Body of pancreas (tissue), 4 donors: Measurements from ENCODE around the gene PLOD2. TPM values are rescaled to one million over a fixed set of nuclear protein-coding genes. Genes with fewer than 3 reads are reported as not detected.

Experiments
- ATAC-seq: fragments of 150-250 bp; one replicate; pipeline ENCODE4 v1.9.1; 2016
- DNase-seq, 4 donors: peaks; one replicate each; pipeline ENCODE4 v3.0.0-alpha.2; 2019
- H3K27ac ChIP-seq, 4 donors: fragments of 200-600 bp; sonication (generic); 1 replicate in 3 of 4; 2 replicates in 1 of 4; pipeline versions ENCODE4 v1.5.1 to v1.6.1; 2016 to 2019; ENCODE audit warnings: mild to moderate bottlenecking in 1 of 4, mixed read lengths in 1 of 4, moderate library complexity in 1 of 4
- H3K27me3 ChIP-seq, 2 donors: fragments of 200-600 bp; sonication (generic); one replicate each; pipeline ENCODE4 v1.6.0; 2016; ENCODE audit warnings: mild to moderate bottlenecking in 1 of 2
- H3K36me3 ChIP-seq, 2 donors: fragments of 200-600 bp; sonication (generic); replicated peaks in 1 of 2; 2 replicates each; pipeline ENCODE4 v1.5.1; 2016; ENCODE audit warnings: low read depth in 2 of 2; ENCODE audit not compliant: insufficient read depth in 1 of 2
- H3K4me1 ChIP-seq: fragments of 200-600 bp; sonication (generic); one replicate; pipeline ENCODE4 v1.6.0; 2016
- H3K4me3 ChIP-seq, 2 donors: fragments of 200-600 bp; sonication (generic); 1 replicate in 1 of 2; 2 replicates in 1 of 2; pipeline ENCODE4 v1.5.1; 2016 to 2019
- H3K9me3 ChIP-seq, 3 donors: fragments of 200-600 bp; sonication (generic); 1 replicate in 2 of 3; 2 replicates in 1 of 3; pipeline ENCODE4 v1.5.1; 2016
- CTCF ChIP-seq, 7 experiments: fragments of 450-650 bp in 4 of 7; fragments of 200-600 bp in 3 of 7; sonication (generic) in 3 of 7; IDR thresholded peaks; one replicate each; pipeline ENCODE4 v1.5.1; 2016 to 2019; ENCODE audit warnings: antibody characterized with exemption in 7 of 7
- POLR2A ChIP-seq, 3 donors: fragments of 450-650 bp; IDR thresholded peaks; one replicate each; pipeline ENCODE4 v1.6.1; 2016; ENCODE audit warnings: antibody characterized with exemption in 3 of 3, mild to moderate bottlenecking in 2 of 3
- WGBS, 2 donors: methylation state at CpG; one replicate each; pipeline ENCODE4 v1.1.5; 2017; 5-methylcytosine and 5-hydroxymethylcytosine counted together
- intact Hi-C: fragments of 100-400 bp; cut with DNase I; formaldehyde crosslinking; loops from one replicate; pipeline ENCODE4 v1.15.1; 2023
- total RNA-seq, 2 donors: library from RNA; depleted of rRNA; stranded (reverse); fragments of >200 nt; gene quantifications; one replicate each; pipeline ENCODE4 v1.1.0, GENCODE V29; 2016

Gene PLOD2
- total RNA-seq, 2 donors from 2014 or later, result 16.8 to 24.4 TPM

DNA sequence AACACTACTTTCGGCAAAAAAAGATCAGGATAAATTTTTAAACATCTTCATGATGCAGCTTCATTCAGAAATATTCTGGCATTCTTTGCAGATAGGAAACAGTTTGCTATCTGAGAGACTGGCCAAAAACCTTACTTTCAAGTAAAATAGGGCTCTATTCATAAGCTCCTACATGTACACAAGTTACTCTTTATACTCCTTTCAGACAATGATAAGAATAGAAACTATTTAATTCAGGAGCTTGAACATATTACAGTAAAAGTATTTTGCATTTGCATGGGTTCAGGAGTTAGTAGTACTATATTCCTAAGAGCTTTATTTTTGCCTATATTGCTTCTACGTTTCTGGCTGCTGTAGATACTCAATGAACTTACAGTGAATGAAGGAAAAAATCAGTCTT lies 70.5 kb downstream of the PLOD2 start:
- intact Hi-C loops, result no loop called here
- TF ChIP-seq CTCF (IDR thresholded peaks at IDR 0.05), result no peak
- TF ChIP-seq POLR2A (IDR thresholded peaks at IDR 0.05), result no peak
- no peaks in the 10 kb centered on the region for H3K27me3 ChIP-seq
- DNase-seq (no peak), ATAC-seq (no peak)
- no peak overlapping the region for H3K27ac ChIP-seq
- H3K4me3 ChIP-seq, result no peak overlapping the region
- peaks cover 30% of the 10 kb centered on the region for H3K4me1 ChIP-seq
- no peaks in the 10 kb centered on the region for H3K36me3 ChIP-seq
- H3K9me3 ChIP-seq, result no peaks in the 10 kb centered on the region
- WGBS, 2 donors, result 68 to 69% methylated on average over 2 of the region's 2 CpGs

DNA sequence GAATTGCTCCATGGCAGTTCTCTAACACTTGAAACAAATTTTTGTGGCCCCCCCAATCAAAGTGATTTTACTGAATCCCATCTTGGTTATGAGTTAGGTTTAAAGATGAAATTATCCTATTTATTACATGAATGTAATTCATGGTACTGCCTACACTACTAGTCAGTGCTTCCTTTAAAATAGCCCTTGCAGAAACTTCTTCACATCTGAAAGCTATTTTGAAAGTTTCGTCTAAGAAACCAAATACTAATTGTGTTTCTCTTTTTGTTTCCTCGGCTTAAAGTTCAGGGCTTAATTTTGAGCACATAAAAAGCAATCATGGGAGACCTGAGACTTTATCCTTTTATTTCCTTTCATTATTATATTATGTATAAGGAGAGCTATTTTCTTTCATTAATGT lies 72.1 kb downstream of the PLOD2 start:
- H3K27ac ChIP-seq, result no peak overlapping the region
- DNase-seq (no peak), ATAC-seq (no peak)
- H3K4me3 ChIP-seq, result no peak overlapping the region
- WGBS, 2 donors, result 95 to 97% methylated on average over 2 of the region's 2 CpGs
- intact Hi-C loops, result no loop called here
- H3K9me3 ChIP-seq, result no peaks in the 10 kb centered on the region
- no peaks in the 10 kb centered on the region for H3K36me3 ChIP-seq
- TF ChIP-seq CTCF (IDR thresholded peaks at IDR 0.05), result no peak
- TF ChIP-seq POLR2A (IDR thresholded peaks at IDR 0.05), result no peak
- H3K4me1 ChIP-seq, result peaks cover 26% of the 10 kb centered on the region
- no peaks in the 10 kb centered on the region for H3K27me3 ChIP-seq

DNA sequence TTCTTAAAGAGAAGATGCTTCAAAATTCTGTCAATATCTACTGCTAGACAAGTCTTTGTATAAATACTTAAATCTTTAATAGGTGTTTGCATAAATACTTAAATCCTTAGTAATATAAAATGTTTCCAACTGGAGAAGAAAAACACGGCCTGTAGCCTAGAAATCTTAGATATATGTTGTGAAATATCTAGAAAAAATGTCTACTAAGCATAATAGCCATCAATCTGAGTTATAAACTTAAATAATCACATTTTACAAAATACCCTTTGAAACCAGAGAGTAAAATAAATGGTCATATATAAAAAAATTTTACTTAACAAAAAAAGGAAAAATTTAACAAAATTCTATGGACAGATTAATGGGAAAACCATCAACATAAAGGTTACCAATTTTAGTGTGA lies 73.9 kb downstream of the PLOD2 start:
- TF ChIP-seq POLR2A (IDR thresholded peaks at IDR 0.05), result no peak
- TF ChIP-seq CTCF (IDR thresholded peaks at IDR 0.05), result no peak
- H3K4me1 ChIP-seq, result peaks cover 18% of the 10 kb centered on the region
- H3K27ac ChIP-seq, result no peak overlapping the region
- 84 to 90% methylated on average over 1 of the region's 1 CpG for WGBS, 2 donors
- H3K9me3 ChIP-seq, result no peaks in the 10 kb centered on the region
- H3K4me3 ChIP-seq, result no peak overlapping the region
- ATAC-seq, result no peak
- no peaks in the 10 kb centered on the region for H3K27me3 ChIP-seq
- DNase-seq, result no peak
- intact Hi-C loops, result no loop called here
- H3K36me3 ChIP-seq, result no peaks in the 10 kb centered on the region

GRCh38 chr3:146086211-146086610 lies 74.8 kb downstream of the PLOD2 start:
- Histone ChIP-seq H3K4me1 (peaks cover 9% of the 10 kb centered on the region), H3K27ac (no peak overlapping the region), H3K36me3 (no peaks in the 10 kb centered on the region), H3K4me3 (no peak overlapping the region), H3K9me3 (no peaks in the 10 kb centered on the region), H3K27me3 (no peaks in the 10 kb centered on the region)
- TF ChIP-seq POLR2A (IDR thresholded peaks at IDR 0.05) (no peak), CTCF (IDR thresholded peaks at IDR 0.05) (no peak)
- ATAC-seq (no peak), DNase-seq (no peak)
- intact Hi-C loops, result no loop called here
- 75 to 78% methylated on average over 3 of the region's 3 CpGs for WGBS, 2 donors

- TF ChIP-seq CTCF (IDR thresholded peaks at IDR 0.05) (no peak), POLR2A (IDR thresholded peaks at IDR 0.05) (no peak)
- no peak overlapping the region for H3K4me3 ChIP-seq
- DNase-seq, result no peak
- ATAC-seq, result no peak
- no peak overlapping the region for H3K27ac ChIP-seq
- no peaks in the 10 kb centered on the region for H3K27me3 ChIP-seq
- H3K4me1 ChIP-seq, result peaks cover 4% of the 10 kb centered on the region
- H3K36me3 ChIP-seq, result no peaks in the 10 kb centered on the region
- H3K9me3 ChIP-seq, result no peaks in the 10 kb centered on the region
- WGBS, 2 donors, result 72 to 80% methylated on average over 2 of the region's 2 CpGs
- intact Hi-C loops, result no loop called here
These were observed 75.3 kb downstream of the PLOD2 start for GRCh38 chr3:146085678-146086077.
